ENCODE data around the gene PLA2G12B.

DNA sequence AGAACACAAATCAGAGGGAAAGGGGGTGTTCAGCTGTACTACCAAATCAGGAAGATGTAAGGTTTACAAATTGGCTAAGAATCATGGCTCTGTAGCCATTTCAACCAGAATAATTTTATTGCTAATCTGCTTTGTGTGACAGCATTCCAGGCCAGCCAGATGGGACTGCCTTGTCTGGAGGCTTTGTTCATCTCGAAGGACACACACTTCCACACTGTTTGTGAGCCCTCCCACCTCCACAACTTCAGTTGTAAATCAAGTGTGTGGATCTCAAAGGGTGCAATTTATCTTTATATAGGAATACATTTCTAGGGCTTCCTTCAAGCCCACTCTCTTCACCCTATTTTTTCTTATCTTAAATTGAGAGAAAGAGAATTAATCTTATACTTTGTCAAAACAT lies 68.0 kb downstream of the PLA2G12B start:
- TF ChIP-seq GATA2 (IDR thresholded peaks at IDR 0.05; ENCODE audit: low read depth, low read length) (no peak), GATA3 (IDR thresholded peaks at IDR 0.05; ENCODE audit: low read depth, low read length) (no peak)

Measured in SH-SY5Y (cell line).